ENCODE measurements around the gene ATP11A. TPM values are rescaled to one million over a fixed set of nuclear protein-coding genes. Genes with fewer than 3 reads are reported as not detected.
A peak's percentile ranks its signal among the peaks of the same experiment; 100 is the strongest.

ATP11A gene
- total RNA-seq, 2 donors from 2014 or later, result 33.1 to 53.7 TPM

- no peak overlapping the region for H3K27ac Mint-ChIP-seq
- H3K36me3 Mint-ChIP-seq, result no peaks in the 10 kb centered on the region
- no peaks in the 10 kb centered on the region for H3K9me3 Mint-ChIP-seq
- DNase-seq (ENCODE audit: low spot score in 2 of 2) (no peak), ATAC-seq (no peak)
Observed at GRCh38 chr13:112723771-112724170, 33.9 kb downstream of the ATP11A start.

GRCh38 chr13:112724788-112725345, 35.0 kb downstream of the ATP11A start:
- DNase-seq (ENCODE audit: low spot score in 2 of 2) (no peak), ATAC-seq (peak in 1 of 2 donors; percentile 23)
- Mint-ChIP-seq H3K9me3 (no peaks in the 10 kb centered on the region), H3K36me3 (no peaks in the 10 kb centered on the region), H3K27ac (peak overlapping the region in 1 of 2 donors; percentile 78)

GRCh38 chr13:112725346-112726015, 35.6 kb downstream of the ATP11A start:
- DNase-seq (ENCODE audit: low spot score in 2 of 2) (peak in 1 of 2 donors; percentile 13), ATAC-seq (peak; percentile 72 to 77)
- Mint-ChIP-seq H3K27ac (peak overlapping the region; percentile 23 to 78), H3K36me3 (no peaks in the 10 kb centered on the region), H3K9me3 (no peaks in the 10 kb centered on the region)

- peak in 1 of 2 donors; percentile 15 for ATAC-seq
- no peak for DNase-seq (ENCODE audit: low spot score in 2 of 2)
- Mint-ChIP-seq H3K27ac (peak overlapping the region; percentile 23 to 78), H3K9me3 (no peaks in the 10 kb centered on the region), H3K36me3 (no peaks in the 10 kb centered on the region)
Observed at GRCh38 chr13:112726016-112726767, 36.4 kb downstream of the ATP11A start.

GRCh38 chr13:112727581-112727980, 37.7 kb downstream of the ATP11A start:
- no peak overlapping the region for H3K27ac Mint-ChIP-seq

GRCh38 chr13:112728375-112729126, 38.7 kb downstream of the ATP11A start:
- Mint-ChIP-seq H3K36me3 (no peaks in the 10 kb centered on the region), H3K27ac (no peak overlapping the region), H3K9me3 (no peaks in the 10 kb centered on the region)
- DNase-seq (ENCODE audit: low spot score in 2 of 2), result no peak
- no peak for ATAC-seq

More at GRCh38 chr13:112727581-112727980, 37.7 kb downstream of the ATP11A start:
- Mint-ChIP-seq H3K36me3 (no peaks in the 10 kb centered on the region), H3K9me3 (no peaks in the 10 kb centered on the region)
- DNase-seq (ENCODE audit: low spot score in 2 of 2) (no peak), ATAC-seq (no peak)

GRCh38 chr13:112729408-112729807, 39.6 kb downstream of the ATP11A start:
- ATAC-seq, result no peak
- Mint-ChIP-seq H3K9me3 (no peaks in the 10 kb centered on the region), H3K36me3 (no peaks in the 10 kb centered on the region), H3K27ac (no peak overlapping the region)
- DNase-seq (ENCODE audit: low spot score in 2 of 2), result no peak

- H3K9me3 Mint-ChIP-seq, result no peaks in the 10 kb centered on the region
- ATAC-seq (no peak), DNase-seq (ENCODE audit: low spot score in 2 of 2) (no peak)
- peak overlapping the region in 1 of 2 donors; percentile 44 for H3K27ac Mint-ChIP-seq
- H3K36me3 Mint-ChIP-seq, result no peaks in the 10 kb centered on the region
Observed at GRCh38 chr13:112730157-112730671, 40.4 kb downstream of the ATP11A start.

GRCh38 chr13:112731667-112732616, 42.1 kb downstream of the ATP11A start:
- Mint-ChIP-seq H3K9me3 (no peaks in the 10 kb centered on the region), H3K27ac (no peak overlapping the region), H3K36me3 (no peaks in the 10 kb centered on the region)
- ATAC-seq (no peak), DNase-seq (ENCODE audit: low spot score in 2 of 2) (no peak)

- H3K27ac Mint-ChIP-seq, result no peak overlapping the region
- DNase-seq (ENCODE audit: low spot score in 2 of 2), result no peak
Observed at GRCh38 chr13:112732679-112733078, 42.8 kb downstream of the ATP11A start.

GRCh38 chr13:112733112-112733511, 43.3 kb downstream of the ATP11A start:
- ATAC-seq, result no peak
- no peak overlapping the region for H3K27ac Mint-ChIP-seq
- H3K36me3 Mint-ChIP-seq, result no peaks in the 10 kb centered on the region
- DNase-seq (ENCODE audit: low spot score in 2 of 2), result no peak
- no peaks in the 10 kb centered on the region for H3K9me3 Mint-ChIP-seq

More at GRCh38 chr13:112732679-112733078, 42.8 kb downstream of the ATP11A start:
- no peak for ATAC-seq
- no peaks in the 10 kb centered on the region for H3K9me3 Mint-ChIP-seq
- H3K36me3 Mint-ChIP-seq, result no peaks in the 10 kb centered on the region

- DNase-seq (ENCODE audit: low spot score in 2 of 2) (no peak), ATAC-seq (no peak)
- Mint-ChIP-seq H3K36me3 (no peaks in the 10 kb centered on the region), H3K27ac (no peak overlapping the region), H3K9me3 (no peaks in the 10 kb centered on the region)
Observed at GRCh38 chr13:112733661-112734379, 44.0 kb downstream of the ATP11A start.

- no peaks in the 10 kb centered on the region for H3K36me3 Mint-ChIP-seq
- no peak overlapping the region for H3K27ac Mint-ChIP-seq
- no peaks in the 10 kb centered on the region for H3K9me3 Mint-ChIP-seq
- ATAC-seq (no peak), DNase-seq (ENCODE audit: low spot score in 2 of 2) (no peak)
Observed at GRCh38 chr13:112734696-112735547, 45.1 kb downstream of the ATP11A start.

GRCh38 chr13:112735791-112736190, 46.0 kb downstream of the ATP11A start:
- DNase-seq (ENCODE audit: low spot score in 2 of 2), result no peak
- Mint-ChIP-seq H3K9me3 (no peaks in the 10 kb centered on the region), H3K27ac (no peak overlapping the region), H3K36me3 (no peaks in the 10 kb centered on the region)
- ATAC-seq, result no peak

Data from activated naive CD4-positive, alpha-beta T cell treated with anti-CD3 and anti-CD28 coated beads, Interleukin-2, amount 50 U/mL, for 72 hours (primary cell).